Panc1 (cell line): ENCODE data around the gene MARK3.

Experiments
- POLR2AphosphoS5 ChIP-seq: IDR thresholded peaks from 2 replicates; pipeline ENCODE4 v1.6.1; 2012; ENCODE audit warnings: mild to moderate bottlenecking, low read depth, low read length, moderate library complexity
- SIN3A ChIP-seq: IDR thresholded peaks from 2 replicates; pipeline ENCODE4 v1.6.1; 2012; ENCODE audit warnings: low read depth, mild to moderate bottlenecking, low read length, moderate library complexity, borderline replicate concordance; ENCODE audit not compliant: insufficient read depth
- TF ChIP-seq, protein P1 (sequence below): fragments of 450-650 bp; IDR thresholded peaks from 2 replicates; pipeline ENCODE4 v1.5.1; 2017; ENCODE audit warnings: mild to moderate bottlenecking
- TF ChIP-seq, protein P2 (sequence below), 2 experiments: IDR thresholded peaks; 2 replicates each; pipeline ENCODE4 v1.6.1; 2011 to 2012; ENCODE audit warnings: low read depth in 2 of 2, control low read depth in 1 of 2, low read length in 1 of 2, mild to moderate bottlenecking in 1 of 2, moderate library complexity in 1 of 2; ENCODE audit not compliant: insufficient read depth in 1 of 2

DNA sequence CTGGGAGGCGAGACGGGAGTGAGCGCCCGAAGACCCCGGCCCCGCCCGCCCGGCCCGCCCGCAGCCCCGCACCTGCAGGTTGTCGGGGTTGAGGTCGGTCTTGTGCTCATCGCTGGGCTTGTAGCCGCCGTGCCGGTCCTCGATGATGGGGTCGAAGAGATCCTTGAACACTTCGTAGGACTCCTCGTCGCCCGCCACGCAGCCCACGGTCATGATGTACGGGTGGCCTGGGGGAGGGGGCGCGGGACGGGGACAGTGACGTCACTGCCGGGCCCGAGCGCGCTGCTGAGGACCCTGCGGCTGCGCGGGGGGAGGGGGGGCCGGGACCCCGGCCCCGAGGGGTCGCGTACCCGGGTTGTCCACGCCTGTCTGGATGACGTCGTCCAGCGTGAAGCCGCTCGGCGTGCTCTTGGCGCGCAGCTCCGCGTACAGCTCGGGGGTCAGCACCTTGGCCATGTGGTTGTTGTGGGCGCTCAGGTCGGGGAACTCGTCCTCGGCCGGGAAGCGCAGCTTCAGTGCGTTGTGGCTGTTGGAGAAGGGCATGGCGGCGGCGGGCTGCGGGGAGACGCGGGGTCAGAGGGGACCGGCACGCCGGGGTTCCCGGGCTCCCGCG lies 136.8 kb downstream of the MARK3 start:
- TF ChIP-seq, protein P1, sequence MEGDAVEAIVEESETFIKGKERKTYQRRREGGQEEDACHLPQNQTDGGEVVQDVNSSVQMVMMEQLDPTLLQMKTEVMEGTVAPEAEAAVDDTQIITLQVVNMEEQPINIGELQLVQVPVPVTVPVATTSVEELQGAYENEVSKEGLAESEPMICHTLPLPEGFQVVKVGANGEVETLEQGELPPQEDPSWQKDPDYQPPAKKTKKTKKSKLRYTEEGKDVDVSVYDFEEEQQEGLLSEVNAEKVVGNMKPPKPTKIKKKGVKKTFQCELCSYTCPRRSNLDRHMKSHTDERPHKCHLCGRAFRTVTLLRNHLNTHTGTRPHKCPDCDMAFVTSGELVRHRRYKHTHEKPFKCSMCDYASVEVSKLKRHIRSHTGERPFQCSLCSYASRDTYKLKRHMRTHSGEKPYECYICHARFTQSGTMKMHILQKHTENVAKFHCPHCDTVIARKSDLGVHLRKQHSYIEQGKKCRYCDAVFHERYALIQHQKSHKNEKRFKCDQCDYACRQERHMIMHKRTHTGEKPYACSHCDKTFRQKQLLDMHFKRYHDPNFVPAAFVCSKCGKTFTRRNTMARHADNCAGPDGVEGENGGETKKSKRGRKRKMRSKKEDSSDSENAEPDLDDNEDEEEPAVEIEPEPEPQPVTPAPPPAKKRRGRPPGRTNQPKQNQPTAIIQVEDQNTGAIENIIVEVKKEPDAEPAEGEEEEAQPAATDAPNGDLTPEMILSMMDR = no peak
- TF ChIP-seq, protein P2, sequence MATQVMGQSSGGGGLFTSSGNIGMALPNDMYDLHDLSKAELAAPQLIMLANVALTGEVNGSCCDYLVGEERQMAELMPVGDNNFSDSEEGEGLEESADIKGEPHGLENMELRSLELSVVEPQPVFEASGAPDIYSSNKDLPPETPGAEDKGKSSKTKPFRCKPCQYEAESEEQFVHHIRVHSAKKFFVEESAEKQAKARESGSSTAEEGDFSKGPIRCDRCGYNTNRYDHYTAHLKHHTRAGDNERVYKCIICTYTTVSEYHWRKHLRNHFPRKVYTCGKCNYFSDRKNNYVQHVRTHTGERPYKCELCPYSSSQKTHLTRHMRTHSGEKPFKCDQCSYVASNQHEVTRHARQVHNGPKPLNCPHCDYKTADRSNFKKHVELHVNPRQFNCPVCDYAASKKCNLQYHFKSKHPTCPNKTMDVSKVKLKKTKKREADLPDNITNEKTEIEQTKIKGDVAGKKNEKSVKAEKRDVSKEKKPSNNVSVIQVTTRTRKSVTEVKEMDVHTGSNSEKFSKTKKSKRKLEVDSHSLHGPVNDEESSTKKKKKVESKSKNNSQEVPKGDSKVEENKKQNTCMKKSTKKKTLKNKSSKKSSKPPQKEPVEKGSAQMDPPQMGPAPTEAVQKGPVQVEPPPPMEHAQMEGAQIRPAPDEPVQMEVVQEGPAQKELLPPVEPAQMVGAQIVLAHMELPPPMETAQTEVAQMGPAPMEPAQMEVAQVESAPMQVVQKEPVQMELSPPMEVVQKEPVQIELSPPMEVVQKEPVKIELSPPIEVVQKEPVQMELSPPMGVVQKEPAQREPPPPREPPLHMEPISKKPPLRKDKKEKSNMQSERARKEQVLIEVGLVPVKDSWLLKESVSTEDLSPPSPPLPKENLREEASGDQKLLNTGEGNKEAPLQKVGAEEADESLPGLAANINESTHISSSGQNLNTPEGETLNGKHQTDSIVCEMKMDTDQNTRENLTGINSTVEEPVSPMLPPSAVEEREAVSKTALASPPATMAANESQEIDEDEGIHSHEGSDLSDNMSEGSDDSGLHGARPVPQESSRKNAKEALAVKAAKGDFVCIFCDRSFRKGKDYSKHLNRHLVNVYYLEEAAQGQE (IDR thresholded peaks at IDR 0.05; ENCODE audit: insufficient read depth in 1 of 2, low read depth in 2 of 2, low read length in 1 of 2) = no peak
- TF ChIP-seq SIN3A = no peak
- TF ChIP-seq POLR2AphosphoS5 = no peak
